PFSK-1 (cell line): ENCODE data around the gene PLEKHA3.

Source experiments
- FOXP2 ChIP-seq: optimal IDR thresholded peaks from 2 replicates; pipeline ENCODE3; 2011; ENCODE audit warnings: borderline replicate concordance, control low read depth, inconsistent platforms; ENCODE audit not compliant: insufficient read depth; ENCODE audit errors: extremely low read length, extremely low read depth
- POLR2AphosphoS5 ChIP-seq: IDR thresholded peaks from 2 replicates; pipeline ENCODE4 v1.6.1; 2012; ENCODE audit warnings: low read depth, mild to moderate bottlenecking, control low read depth, low read length, moderate library complexity
- REST ChIP-seq, 2 experiments: IDR thresholded peaks; 2 replicates each; pipeline versions ENCODE4 v1.6.1 to v1.8.0; 2011 to 2012; ENCODE audit warnings: low read depth in 2 of 2, low read length in 2 of 2, control low read depth in 1 of 2, inconsistent platforms in 1 of 2, mild to moderate bottlenecking in 1 of 2, moderate library complexity in 1 of 2; ENCODE audit not compliant: insufficient read depth in 1 of 2
- SIN3A ChIP-seq: IDR thresholded peaks from 2 replicates; pipeline ENCODE4 v1.6.1; 2012; ENCODE audit warnings: mild to moderate bottlenecking, low read length, moderate library complexity, borderline replicate concordance; ENCODE audit not compliant: insufficient read depth

- TF ChIP-seq SIN3A (no peak), REST (IDR thresholded peaks at IDR 0.05; ENCODE audit: insufficient read depth in 1 of 2, low read depth in 2 of 2, low read length in 2 of 2) (no peak), FOXP2 (no peak), POLR2AphosphoS5 (no peak)
Measured at GRCh38 chr2:178550352-178550751, 70.1 kb downstream of the PLEKHA3 start.
